HG03521 (cell line): ENCODE data around the gene ATP6V0B.

Source experiments
- ATAC-seq: cut with Tn5 transposase; IDR thresholded peaks from one replicate; pipeline ENCODE4 v1.9.1; 2021; ENCODE audit warnings: mild to moderate bottlenecking, moderate library complexity; ENCODE audit not compliant: unreplicated experiment

The ATP6V0B gene

DNA sequence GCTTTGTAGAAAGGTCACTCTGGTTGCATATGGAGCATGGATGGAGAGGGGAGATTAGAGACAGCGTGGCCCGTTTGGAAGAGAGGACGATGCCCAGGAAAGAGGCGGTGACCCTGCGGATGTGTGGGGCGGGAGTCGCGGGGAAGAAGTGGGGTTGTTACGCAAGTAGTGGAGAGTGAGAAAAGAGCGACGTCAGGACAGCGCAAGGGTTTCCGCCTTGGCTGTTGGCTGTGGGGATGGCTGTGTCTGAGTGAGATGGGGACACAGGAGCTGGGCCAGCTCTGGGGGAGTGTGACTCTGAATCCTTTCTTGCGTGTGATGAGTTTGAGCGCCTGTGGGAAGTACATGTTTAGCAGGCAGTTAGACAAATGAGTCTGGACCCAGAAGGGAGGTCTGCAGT, 8.0 kb downstream of the ATP6V0B start:
- ATAC-seq, result no peak

DNA sequence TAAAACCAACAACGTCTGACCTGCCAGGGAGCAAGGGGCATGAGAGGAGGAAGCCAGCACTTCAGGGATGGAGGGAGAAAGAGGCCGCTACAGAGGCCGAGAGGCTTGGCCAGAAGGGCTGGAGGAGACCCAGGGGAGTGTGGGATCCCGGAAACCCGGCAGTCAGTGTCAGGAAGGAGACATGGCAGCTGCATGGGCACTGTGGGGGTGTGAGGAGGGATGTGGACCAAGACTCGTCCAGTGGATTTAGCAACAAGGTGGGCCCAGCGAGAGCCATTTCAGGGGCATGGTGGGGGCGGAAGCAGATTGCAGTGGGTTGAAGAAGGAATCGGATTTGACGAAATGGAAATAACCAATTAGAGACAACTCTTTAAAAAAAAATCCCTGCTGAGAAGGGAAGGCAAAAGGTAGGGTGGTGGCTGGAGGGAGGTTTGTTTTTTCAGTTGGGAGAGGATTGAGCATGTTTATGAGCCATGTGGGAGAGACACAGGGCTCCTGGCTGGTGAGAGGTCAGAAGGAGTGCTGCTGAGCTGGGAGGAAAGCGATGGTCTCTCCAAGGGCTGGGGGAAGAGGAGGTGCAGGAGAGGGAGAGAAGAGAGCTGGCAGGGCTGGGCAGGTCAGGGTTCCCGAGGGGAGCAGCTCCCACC, 8.6 kb downstream of the ATP6V0B start:
- no peak for ATAC-seq

DNA sequence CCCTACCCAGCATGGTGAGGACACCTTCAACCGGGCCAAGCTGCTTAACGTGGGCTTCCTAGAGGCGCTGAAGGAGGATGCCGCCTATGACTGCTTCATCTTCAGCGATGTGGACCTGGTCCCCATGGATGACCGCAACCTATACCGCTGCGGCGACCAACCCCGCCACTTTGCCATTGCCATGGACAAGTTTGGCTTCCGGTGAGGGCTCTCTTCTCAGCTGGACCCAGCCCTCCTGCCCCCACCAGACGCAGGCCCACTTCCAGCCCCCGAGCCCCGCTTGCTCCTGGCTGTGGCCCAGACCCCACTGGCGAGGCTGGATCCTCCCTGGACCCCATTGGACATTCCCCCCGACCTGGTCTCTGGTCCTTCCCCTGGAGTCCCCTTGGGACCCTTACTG, 10.1 kb downstream of the ATP6V0B start:
- ATAC-seq, result no peak

DNA sequence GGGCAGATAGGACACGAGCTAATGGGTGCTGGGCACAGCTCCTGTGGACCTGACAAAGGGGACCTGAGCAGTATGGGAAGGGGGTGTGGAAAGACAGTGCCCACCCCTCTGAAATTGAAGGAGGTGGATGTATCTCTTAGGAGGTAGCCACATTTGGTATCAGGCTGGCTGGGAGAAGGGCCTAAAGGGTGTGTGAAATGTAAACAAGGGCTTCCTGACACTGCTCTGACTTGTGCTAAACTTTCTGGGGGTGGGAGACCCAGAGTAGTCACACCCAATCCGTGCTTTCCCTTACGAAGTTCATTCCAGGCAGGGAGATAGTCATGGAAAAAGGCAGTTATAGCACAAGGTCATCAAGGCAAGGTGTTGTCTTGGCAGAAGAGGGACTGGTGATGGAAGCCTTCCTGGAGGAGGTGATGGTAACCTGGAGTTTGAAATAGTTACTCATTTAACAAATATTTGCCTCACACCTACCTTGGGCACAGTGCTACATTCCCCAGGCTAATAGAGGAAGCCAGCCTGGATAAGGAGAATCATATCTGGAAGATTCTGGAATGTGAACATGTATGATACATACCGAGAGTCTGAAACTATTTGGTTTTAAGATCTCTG, 11.3 kb downstream of the ATP6V0B start:
- ATAC-seq, result no peak

GRCh38 chr1:43986712-43987111, 12.0 kb downstream of the ATP6V0B start:
- ATAC-seq, result no peak

GRCh38 chr1:43987159-43987902, 12.6 kb downstream of the ATP6V0B start:
- no peak for ATAC-seq

GRCh38 chr1:43990271-43991199, 15.8 kb downstream of the ATP6V0B start:
- no peak for ATAC-seq

DNA sequence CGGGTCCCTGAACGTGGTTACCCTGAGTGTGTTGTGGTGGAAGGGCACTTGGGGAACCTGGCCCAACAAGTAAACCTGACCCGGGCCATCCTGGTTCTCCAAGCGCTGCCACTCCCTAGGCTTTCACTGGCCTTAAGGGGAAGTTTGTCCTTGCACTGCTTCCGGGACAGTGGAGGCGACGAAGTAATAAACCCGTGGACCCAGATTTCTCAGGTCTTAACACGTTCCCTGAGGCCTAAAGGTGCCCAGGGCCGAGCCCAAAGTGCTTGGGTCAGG, 16.4 kb downstream of the ATP6V0B start:
- ATAC-seq, result no peak

GRCh38 chr1:43991476-43992231, 16.9 kb downstream of the ATP6V0B start, which contains the start of gene CCDC24:
Gene CCDC24 (plus strand): TSS chr1:43991599. CDS start chr1:43991879, 280 bp downstream.
- peak; percentile 80 for ATAC-seq

GRCh38 chr1:43992232-43992995, 17.7 kb downstream of the ATP6V0B start:
- no peak for ATAC-seq

- no peak for ATAC-seq
These were observed 18.6 kb downstream of the ATP6V0B start for GRCh38 chr1:43993206-43993914.

DNA sequence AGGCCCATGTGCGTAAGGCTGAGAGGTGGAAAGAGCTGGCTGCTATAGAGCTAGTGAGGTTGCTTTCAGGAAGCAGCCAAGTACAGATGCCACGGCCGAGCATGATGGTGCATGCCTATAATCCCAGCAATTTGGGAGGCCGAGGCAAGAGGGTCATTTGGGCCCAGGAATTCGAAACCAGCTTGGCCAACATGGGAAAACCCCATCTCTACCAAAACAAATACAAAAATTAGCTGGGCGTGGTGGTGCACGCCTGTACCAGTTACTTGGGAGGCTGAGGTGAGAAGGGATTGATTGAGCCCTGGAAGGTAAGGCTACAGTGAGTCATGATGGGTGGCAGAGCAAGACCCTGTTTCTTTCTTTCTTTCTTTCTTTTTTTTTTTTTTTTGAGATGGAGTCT, 19.3 kb downstream of the ATP6V0B start:
- no peak for ATAC-seq

GRCh38 chr1:43994794-43995790, 20.3 kb downstream of the ATP6V0B start:
- no peak for ATAC-seq

GRCh38 chr1:43995984-43996732, 21.4 kb downstream of the ATP6V0B start:
- ATAC-seq, result no peak

- no peak for ATAC-seq
These were observed 22.0 kb downstream of the ATP6V0B start for GRCh38 chr1:43996733-43997115.

DNA sequence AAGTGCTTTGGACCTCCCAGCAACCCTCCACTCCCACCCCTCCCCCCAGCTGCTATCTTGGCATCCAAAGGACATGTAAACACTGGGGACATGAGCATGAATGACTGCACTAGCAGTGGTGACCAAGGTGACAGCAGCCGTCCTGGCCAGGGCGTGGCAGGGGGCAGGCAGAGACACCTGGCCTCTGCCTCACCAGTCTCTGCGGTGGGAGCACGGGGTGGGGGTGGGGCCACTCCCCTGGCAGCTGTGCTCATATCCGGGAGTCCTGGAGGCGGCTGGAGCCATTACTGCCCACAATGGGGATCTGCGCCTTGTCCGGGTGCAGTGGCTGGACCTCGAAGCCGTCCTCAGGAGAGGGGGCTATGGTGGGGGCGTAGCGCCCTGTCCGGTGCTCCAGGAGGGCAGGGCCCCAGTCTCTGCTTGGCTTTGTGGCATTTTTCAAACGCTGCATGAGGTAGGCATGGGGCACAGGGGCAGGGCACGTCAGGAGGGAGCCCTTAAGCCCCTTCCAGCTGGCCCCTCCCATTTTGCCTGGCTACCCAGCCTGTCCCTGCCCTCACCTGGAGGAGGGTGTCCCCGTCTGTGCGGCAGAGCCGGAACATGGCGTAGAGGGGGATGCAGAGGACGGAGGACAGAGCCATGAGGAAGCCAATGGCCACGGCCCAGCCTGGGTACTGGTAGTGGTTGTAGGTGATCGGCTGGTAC, 22.7 kb downstream of the ATP6V0B start:
- ATAC-seq, result no peak

GRCh38 chr1:43998000-43998378, 23.2 kb downstream of the ATP6V0B start:
- ATAC-seq, result no peak
